NT2/D1 (cell line): ENCODE measurements around the gene DRG2.

Source experiments
- SUZ12 ChIP-seq: IDR thresholded peaks from 2 replicates; pipeline ENCODE4 v1.6.1; 2011; ENCODE audit not compliant: insufficient read length, insufficient read depth; ENCODE audit errors: extremely low read depth
- YY1 ChIP-seq: IDR thresholded peaks from 2 replicates; pipeline ENCODE4 v1.6.1; 2011; ENCODE audit not compliant: insufficient read length, insufficient read depth
- ZNF274 ChIP-seq: IDR thresholded peaks from 2 replicates; pipeline ENCODE4 v1.6.1; 2011; ENCODE audit warnings: mild to moderate bottlenecking, low read depth, low read length

DNA sequence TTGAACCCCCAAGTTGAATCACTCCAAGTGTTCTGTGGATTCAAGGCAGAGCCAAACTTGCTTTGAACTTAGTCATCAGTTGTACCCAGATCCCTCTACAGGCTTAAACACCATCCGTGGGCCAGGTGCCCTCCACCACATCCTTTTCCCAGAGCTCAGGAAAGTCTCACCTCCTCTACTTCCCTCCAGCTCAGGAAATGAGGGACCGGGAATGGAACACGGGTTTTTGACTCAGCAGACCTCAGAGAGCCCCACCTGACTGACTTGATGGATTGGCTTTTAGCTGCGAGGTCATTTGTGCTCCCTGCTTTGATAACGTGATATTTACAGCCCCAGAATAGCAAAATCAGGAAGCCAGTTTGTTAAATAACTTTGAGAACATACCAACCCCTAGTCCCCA, 28.5 kb upstream of the DRG2 start:
- TF ChIP-seq YY1 (no peak), ZNF274 (no peak), SUZ12 (no peak)
